Psoas muscle (tissue), 8 donors: ENCODE measurements around the gene LAS1L. TPM values are rescaled to one million over a fixed set of nuclear protein-coding genes. Genes with fewer than 3 reads are reported as not detected.

Experiments used
- ATAC-seq, 4 donors: fragments of 200-7000 bp; cut with Tn5 transposase; one replicate each; pipeline ENCODE4 v1.9.1; 2020; ENCODE audit warnings: moderate library complexity in 3 of 4, mild to moderate bottlenecking in 2 of 4
- DNase-seq, 2 donors: peaks; one replicate each; pipeline ENCODE4 v3.0.0-alpha.2; 2020
- H3K27ac ChIP-seq: fragments of 200-600 bp; one replicate; pipeline ENCODE4 v1.8.0; 2022
- H3K27me3 ChIP-seq, 3 donors: fragments of 200-600 bp in 1 of 3; one replicate each; pipeline versions ENCODE4 v1.6.1 to v1.8.0; 2013 to 2022; ENCODE audit warnings: low read length in 2 of 3, mild to moderate bottlenecking in 2 of 3, moderate library complexity in 1 of 3; ENCODE audit not compliant: insufficient read depth in 3 of 3
- H3K36me3 ChIP-seq, 2 donors: fragments of 200-600 bp in 1 of 2; one replicate each; pipeline versions ENCODE4 v1.6.1 to v1.8.0; 2013 to 2022; ENCODE audit warnings: low read depth in 1 of 2, mild to moderate bottlenecking in 1 of 2, moderate library complexity in 1 of 2; ENCODE audit not compliant: insufficient read depth in 1 of 2
- H3K4me1 ChIP-seq: fragments of 200-600 bp; one replicate; pipeline ENCODE4 v1.8.0; 2022
- H3K4me3 ChIP-seq: fragments of 200-600 bp; one replicate; pipeline ENCODE4 v1.8.0; 2022; ENCODE audit warnings: mild to moderate bottlenecking
- H3K9me3 ChIP-seq: fragments of 200-600 bp; one replicate; pipeline ENCODE4 v1.8.0; 2022
- WGBS, 3 donors: extraction: QIAGEN DNeasy Blood & Tissue Kit; methylation state at CpG; one replicate each; pipeline versions ENCODE4 v1.1.6 to v1.1.7; 2013; 5-methylcytosine and 5-hydroxymethylcytosine counted together
- intact Hi-C, 2 donors: fragments of 100-400 bp; cut with DNase I; formaldehyde crosslinking; loops; one replicate each; pipeline versions ENCODE4 v1.11.0 to v1.14.2; 2022
- polyA plus RNA-seq, 3 donors: library from polyadenylated mRNA; stranded (reverse); fragments of 200-250 nt; gene quantifications; one replicate each; pipeline ENCODE4 v1.2.3, GENCODE V29; 2013
- total RNA-seq, 4 donors: library from RNA; stranded (reverse); fragmentation: NEBNext Ultra II Directional in 2 of 4; extraction: Animal tissue kit (Norgen Biotek cat#: 25700) in 2 of 4; gene quantifications; one replicate each; pipeline versions ENCODE4 v1.2.1 to v1.2.4, GENCODE V29; 2021 to 2023
- TF ChIP-seq, protein P1 (sequence below): fragments of 200-600 bp; IDR thresholded peaks from one replicate; pipeline ENCODE4 v1.8.0; 2022; ENCODE audit warnings: antibody characterized with exemption
- donor health status: healthy with polysubstance abuse.
- donor health status: DM: no; HTN: no; CAD: no; lungs with moderate emphysema.
- donor health status: Bipolar disorder and iron deficiency.
- donor health status: healthy.
- donor health status: DM: yes; HTN: yes; CAD: no.
- donor health status: DM: no; HTN: no; CAD: no.
- donor health status: DM: no; HTN: no; CAD: no.
- donor health status: DM: yes; HTN: yes; CAD: no.

The LAS1L gene
- total and polyA plus RNA-seq, 7 donors, result 7.9 to 23.5 (median 13.9) TPM

DNA sequence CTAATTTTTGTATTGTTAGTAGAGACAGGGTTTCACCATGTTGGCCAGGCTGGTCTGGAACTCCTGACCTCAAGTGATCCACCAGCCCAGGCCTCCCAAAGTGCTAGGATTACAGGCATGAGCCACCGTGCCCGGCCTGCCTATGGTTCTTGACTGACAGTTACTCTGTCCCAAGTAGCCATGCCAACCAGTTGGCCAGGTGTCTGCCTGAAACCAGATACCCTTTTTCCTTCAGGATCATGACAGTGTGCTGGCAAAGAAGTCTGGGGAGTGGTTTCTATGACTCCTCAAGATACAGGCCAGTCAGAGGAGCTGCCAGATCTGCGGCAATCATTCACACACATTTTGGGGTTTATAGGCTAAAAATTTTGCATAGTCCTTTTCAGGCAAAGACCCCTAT is 1.7 kb upstream of the LAS1L start:
- intact Hi-C loops, result no loop called here
- ATAC-seq, result peak; percentile 24 to 67 (median 52)
- Histone ChIP-seq H3K36me3 (peaks cover 0 to 8% of the 10 kb centered on the region in 2 donors), H3K9me3 (no peaks in the 10 kb centered on the region), H3K27me3 (peaks cover 0 to 5% (median 0%) of the 10 kb centered on the region in 3 donors), H3K4me1 (no peaks in the 10 kb centered on the region), H3K27ac (peak overlapping the region; percentile 78), H3K4me3 (no peak overlapping the region)
- 35 to 71% (median 52%) methylated on average over 3 of the region's 3 CpGs for WGBS, 3 donors
- DNase-seq, result peak in 1 of 2 donors; percentile 71
- TF ChIP-seq, protein P1, sequence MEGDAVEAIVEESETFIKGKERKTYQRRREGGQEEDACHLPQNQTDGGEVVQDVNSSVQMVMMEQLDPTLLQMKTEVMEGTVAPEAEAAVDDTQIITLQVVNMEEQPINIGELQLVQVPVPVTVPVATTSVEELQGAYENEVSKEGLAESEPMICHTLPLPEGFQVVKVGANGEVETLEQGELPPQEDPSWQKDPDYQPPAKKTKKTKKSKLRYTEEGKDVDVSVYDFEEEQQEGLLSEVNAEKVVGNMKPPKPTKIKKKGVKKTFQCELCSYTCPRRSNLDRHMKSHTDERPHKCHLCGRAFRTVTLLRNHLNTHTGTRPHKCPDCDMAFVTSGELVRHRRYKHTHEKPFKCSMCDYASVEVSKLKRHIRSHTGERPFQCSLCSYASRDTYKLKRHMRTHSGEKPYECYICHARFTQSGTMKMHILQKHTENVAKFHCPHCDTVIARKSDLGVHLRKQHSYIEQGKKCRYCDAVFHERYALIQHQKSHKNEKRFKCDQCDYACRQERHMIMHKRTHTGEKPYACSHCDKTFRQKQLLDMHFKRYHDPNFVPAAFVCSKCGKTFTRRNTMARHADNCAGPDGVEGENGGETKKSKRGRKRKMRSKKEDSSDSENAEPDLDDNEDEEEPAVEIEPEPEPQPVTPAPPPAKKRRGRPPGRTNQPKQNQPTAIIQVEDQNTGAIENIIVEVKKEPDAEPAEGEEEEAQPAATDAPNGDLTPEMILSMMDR, result no peak

DNA sequence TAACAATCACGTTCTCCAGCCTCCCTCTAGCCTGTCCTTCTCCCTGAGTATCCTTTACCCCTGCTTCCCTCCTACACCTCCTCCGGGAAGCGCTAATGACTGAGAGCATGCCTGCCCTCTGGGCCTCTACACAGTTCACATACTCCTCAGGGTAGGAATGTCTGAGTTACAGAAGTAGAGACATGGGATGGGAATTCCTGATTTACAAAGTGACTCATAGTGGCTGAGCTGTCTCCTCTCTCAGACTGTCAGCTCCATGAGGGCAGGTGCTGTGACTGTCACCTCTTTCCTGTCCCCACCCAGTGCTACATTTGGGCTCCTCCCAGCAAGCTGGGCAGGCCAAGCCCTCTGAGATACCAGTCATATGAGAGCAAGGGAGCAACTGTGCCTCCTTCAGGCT is 2.6 kb downstream of the LAS1L start:
- peaks cover 0 to 5% (median 0%) of the 10 kb centered on the region in 3 donors for H3K27me3 ChIP-seq
- H3K4me3 ChIP-seq, result no peak overlapping the region
- WGBS, 3 donors, result 70 to 89% (median 81%) methylated on average over 3 of the region's 3 CpGs
- no peaks in the 10 kb centered on the region for H3K9me3 ChIP-seq
- TF ChIP-seq, protein P1, result no peak
- DNase-seq (no peak), ATAC-seq (no peak)
- no peak overlapping the region for H3K27ac ChIP-seq
- intact Hi-C loops, result no loop called here
- H3K4me1 ChIP-seq, result no peaks in the 10 kb centered on the region
- peaks cover 0 to 38% of the 10 kb centered on the region in 2 donors for H3K36me3 ChIP-seq

DNA sequence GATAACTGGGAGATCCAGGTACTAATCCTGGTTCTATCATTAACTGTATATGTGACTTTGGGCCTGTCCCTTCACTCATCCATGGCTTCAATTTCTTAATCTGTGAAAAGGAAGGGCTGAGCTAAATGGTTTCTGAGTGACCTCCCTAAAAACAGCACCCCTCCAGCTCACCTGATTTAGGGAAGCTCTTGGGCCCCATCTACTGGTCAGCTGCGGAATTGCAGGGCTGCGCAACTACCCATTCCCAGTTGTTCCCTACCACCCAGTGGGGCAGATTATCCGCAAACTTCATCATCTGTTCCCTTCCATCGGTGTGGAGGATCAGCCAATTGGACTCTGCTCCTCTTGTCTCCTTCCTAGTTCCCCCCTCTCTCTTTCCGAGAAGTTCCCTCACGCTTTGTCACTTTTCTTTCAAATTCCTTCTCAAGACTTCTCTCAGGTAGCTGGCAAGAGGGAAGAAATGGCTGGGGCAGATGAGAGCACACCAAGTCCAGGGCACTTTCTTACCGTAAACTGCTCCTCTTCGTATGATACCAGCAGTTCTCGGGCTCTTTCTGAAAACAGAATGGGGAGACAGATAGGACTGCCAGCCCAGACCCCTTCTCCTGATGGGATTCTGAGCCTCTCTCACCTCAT is 5.8 kb downstream of the LAS1L start:
- Histone ChIP-seq H3K27ac (no peak overlapping the region), H3K4me1 (no peaks in the 10 kb centered on the region), H3K27me3 (peaks cover 0 to 2% (median 0%) of the 10 kb centered on the region in 3 donors), H3K4me3 (no peak overlapping the region), H3K9me3 (no peaks in the 10 kb centered on the region), H3K36me3 (peaks cover 0 to 68% of the 10 kb centered on the region in 2 donors)
- WGBS, 3 donors, result 36 to 53% (median 51%) methylated on average over 9 of the region's 9 CpGs
- DNase-seq, result peak; percentile 36 to 70
- intact Hi-C loops, result no loop called here
- TF ChIP-seq, protein P1, result peak; percentile 91
- ATAC-seq, result peak in 3 of 4 donors; percentile 61 to 87 (median 77)

DNA sequence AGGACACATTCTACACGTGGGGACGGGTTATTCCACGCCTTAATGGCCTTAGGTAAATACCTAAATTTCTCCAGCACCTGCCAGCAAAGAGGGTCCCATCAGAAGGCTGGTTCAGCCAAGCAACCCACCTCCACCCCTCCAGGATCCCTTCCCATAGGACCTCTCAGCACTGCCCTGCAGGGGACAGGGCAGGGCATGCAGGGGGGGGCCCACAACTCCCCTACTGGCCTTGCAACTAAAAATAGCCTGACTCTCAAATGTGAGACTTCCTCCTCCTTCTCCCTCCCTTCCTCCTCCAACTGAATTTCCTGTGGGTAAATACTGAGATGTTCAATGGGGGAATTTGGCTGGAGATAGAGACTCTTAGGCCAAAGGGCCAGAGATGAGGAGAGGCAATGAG is 6.3 kb downstream of the LAS1L start:
- H3K9me3 ChIP-seq, result no peaks in the 10 kb centered on the region
- no peaks in the 10 kb centered on the region for H3K27me3 ChIP-seq
- intact Hi-C loops, result no loop called here
- H3K27ac ChIP-seq, result no peak overlapping the region
- no peak overlapping the region for H3K4me3 ChIP-seq
- DNase-seq (no peak), ATAC-seq (peak in 3 of 4 donors; percentile 33 to 73 (median 53))
- H3K36me3 ChIP-seq, result peaks cover 2 to 73% of the 10 kb centered on the region in 2 donors
- WGBS, 3 donors, result 25 to 35% (median 32%) methylated on average over 3 of the region's 3 CpGs
- TF ChIP-seq, protein P1, result no peak
- H3K4me1 ChIP-seq, result no peaks in the 10 kb centered on the region
